ENCODE measurements around the gene OGDH. TPM values are rescaled to one million over a fixed set of nuclear protein-coding genes. Genes with fewer than 3 reads are reported as not detected.

OGDH gene
- total and polyA plus RNA-seq, 7 donors, result 176 to 500 (median 252) TPM

GRCh38 chr7:44565795-44566559, 40.5 kb upstream of the OGDH start:
- 67 to 75% (median 70%) methylated on average over 14 to 16 of the region's 16 CpGs for WGBS, 3 donors
- no peaks in the 10 kb centered on the region for H3K27me3 ChIP-seq (ENCODE audit: insufficient read depth in 3 of 3, low read length in 2 of 3)
- H3K9me3 ChIP-seq, result no peaks in the 10 kb centered on the region
- intact Hi-C loops (cut with DNase I), result loop anchor here (5.0 to 10.0 kb wide), 3 partner anchors 69 to 324 kb away; no protein-coding TSS in a partner anchor
- no peak overlapping the region for H3K27ac ChIP-seq
- no peak for DNase-seq
- peaks cover 15 to 73% of the 10 kb centered on the region in 2 donors for H3K36me3 ChIP-seq (ENCODE audit: insufficient read depth in 1 of 2, low read depth in 1 of 2)
- TF ChIP-seq CTCF (IDR thresholded peaks at IDR 0.05), result no peak
- ATAC-seq, result peak; percentile 12 to 57 (median 38)
- H3K4me3 ChIP-seq, result no peak overlapping the region
- peaks cover 7% of the 10 kb centered on the region for H3K4me1 ChIP-seq

- Histone ChIP-seq H3K4me3 (no peak overlapping the region), H3K36me3 (ENCODE audit: insufficient read depth in 1 of 2, low read depth in 1 of 2) (peaks cover 20 to 80% of the 10 kb centered on the region in 2 donors), H3K27me3 (ENCODE audit: insufficient read depth in 3 of 3, low read length in 2 of 3) (no peaks in the 10 kb centered on the region), H3K4me1 (peaks cover 7% of the 10 kb centered on the region), H3K27ac (no peak overlapping the region), H3K9me3 (no peaks in the 10 kb centered on the region)
- ATAC-seq (no peak), DNase-seq (no peak)
- no peak for TF ChIP-seq CTCF (IDR thresholded peaks at IDR 0.05)
- WGBS, 3 donors, result 91 to 96% (median 94%) methylated on average over 5 of the region's 5 CpGs
- intact Hi-C loops (cut with DNase I), result loop anchor here (5.0 to 10.0 kb wide), 3 partner anchors 69 to 324 kb away; no protein-coding TSS in a partner anchor
Measured at GRCh38 chr7:44566680-44567079, 39.7 kb upstream of the OGDH start.

GRCh38 chr7:44567884-44568283, 38.5 kb upstream of the OGDH start:
- Histone ChIP-seq H3K4me1 (peaks cover 11% of the 10 kb centered on the region), H3K9me3 (no peaks in the 10 kb centered on the region), H3K36me3 (ENCODE audit: insufficient read depth in 1 of 2, low read depth in 1 of 2) (peaks cover 29 to 92% of the 10 kb centered on the region in 2 donors), H3K27me3 (ENCODE audit: insufficient read depth in 3 of 3, low read length in 2 of 3) (no peaks in the 10 kb centered on the region), H3K4me3 (no peak overlapping the region), H3K27ac (no peak overlapping the region)
- ATAC-seq (no peak), DNase-seq (no peak)
- WGBS, 3 donors, result 92 to 97% (median 93%) methylated on average over 6 of the region's 6 CpGs
- intact Hi-C loops (cut with DNase I), result loop anchor here (5.0 to 10.0 kb wide), 3 partner anchors 71 to 326 kb away; no protein-coding TSS in a partner anchor
- no peak for TF ChIP-seq CTCF (IDR thresholded peaks at IDR 0.05)

GRCh38 chr7:44568771-44569560, 37.5 kb upstream of the OGDH start:
- 79 to 87% (median 82%) methylated on average over 17 of the region's 17 CpGs for WGBS, 3 donors
- Histone ChIP-seq H3K36me3 (ENCODE audit: insufficient read depth in 1 of 2, low read depth in 1 of 2) (peaks cover 29 to 90% of the 10 kb centered on the region in 2 donors), H3K4me1 (peaks cover 12% of the 10 kb centered on the region), H3K27me3 (ENCODE audit: insufficient read depth in 3 of 3, low read length in 2 of 3) (no peaks in the 10 kb centered on the region), H3K27ac (no peak overlapping the region), H3K4me3 (no peak overlapping the region), H3K9me3 (no peaks in the 10 kb centered on the region)
- no peak for TF ChIP-seq CTCF (IDR thresholded peaks at IDR 0.05)
- DNase-seq (no peak), ATAC-seq (no peak)
- intact Hi-C loops (cut with DNase I), result loop anchor here (5.0 to 10.0 kb wide), 3 partner anchors 72 to 327 kb away; no protein-coding TSS in a partner anchor

Data from psoas muscle (tissue), 8 donors.